Upper lobe of right lung (tissue), 1 donor: ENCODE data around the gene FLII. TPM values are rescaled to one million over a fixed set of nuclear protein-coding genes. Genes with fewer than 3 reads are reported as not detected.
A peak's percentile ranks its signal among the peaks of the same experiment; 100 is the strongest.

Experiments used
- ATAC-seq: fragments of 200-7000 bp; cut with Tn5 transposase; one replicate; pipeline ENCODE4 v1.9.1; 2020; ENCODE audit warnings: mild to moderate bottlenecking, moderate library complexity
- DNase-seq: peaks from one replicate; pipeline ENCODE4 v3.0.0-alpha.2; 2020
- H3K27ac ChIP-seq: fragments of 200-600 bp; one replicate; pipeline ENCODE4 v1.8.0; 2022
- H3K27me3 ChIP-seq: fragments of 200-600 bp; one replicate; pipeline ENCODE4 v1.8.0; 2022; ENCODE audit warnings: mild to moderate bottlenecking
- H3K36me3 ChIP-seq: fragments of 200-600 bp; one replicate; pipeline ENCODE4 v1.8.0; 2022
- H3K4me1 ChIP-seq: fragments of 200-600 bp; one replicate; pipeline ENCODE4 v1.8.0; 2022
- H3K4me3 ChIP-seq: fragments of 200-600 bp; one replicate; pipeline ENCODE4 v1.8.0; 2022; ENCODE audit warnings: mild to moderate bottlenecking
- H3K9me3 ChIP-seq: fragments of 200-600 bp; one replicate; pipeline ENCODE4 v1.8.0; 2022
- intact Hi-C: fragments of 100-400 bp; cut with DNase I; formaldehyde crosslinking; loops from one replicate; pipeline ENCODE4 v1.11.0; 2022
- total RNA-seq: library from RNA; stranded (reverse); fragmentation: NEBNext Ultra II Directional; extraction: Animal tissue kit (Norgen Biotek cat#: 25700); gene quantifications from one replicate; pipeline ENCODE4 v1.2.1, GENCODE V29; 2021
- TF ChIP-seq, protein P1 (sequence below): fragments of 200-600 bp; IDR thresholded peaks from one replicate; pipeline ENCODE4 v1.8.0; 2022; ENCODE audit warnings: antibody characterized with exemption
- donor health status: DM: no; HTN: yes; CAD: no; lungs with severe emphysema.

The FLII gene
- total RNA-seq, 1 donor from 2014 or later: 295 TPM

DNA sequence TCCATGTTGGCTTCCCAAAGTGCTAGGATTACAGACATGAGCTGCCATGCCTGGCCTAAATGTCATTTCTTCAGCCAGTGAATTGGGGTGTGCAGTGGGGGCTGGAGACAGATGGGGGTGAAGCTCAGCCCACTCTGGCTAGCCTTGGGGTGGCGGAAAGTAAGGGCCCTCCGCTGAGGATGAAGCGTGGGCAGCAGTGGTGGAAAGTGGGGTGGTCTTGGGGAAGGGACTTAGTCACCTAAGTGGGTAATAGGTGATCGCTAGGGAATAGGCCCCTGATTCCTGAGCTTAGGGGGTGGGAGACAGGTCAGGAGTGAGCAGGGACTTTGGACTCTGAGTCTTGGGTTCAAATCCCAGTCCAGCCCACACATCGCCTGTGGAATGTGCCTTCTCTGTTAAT lies 30.9 kb downstream of the FLII start:
- H3K27me3 ChIP-seq: no peaks in the 10 kb centered on the region
- TF ChIP-seq, protein P1, sequence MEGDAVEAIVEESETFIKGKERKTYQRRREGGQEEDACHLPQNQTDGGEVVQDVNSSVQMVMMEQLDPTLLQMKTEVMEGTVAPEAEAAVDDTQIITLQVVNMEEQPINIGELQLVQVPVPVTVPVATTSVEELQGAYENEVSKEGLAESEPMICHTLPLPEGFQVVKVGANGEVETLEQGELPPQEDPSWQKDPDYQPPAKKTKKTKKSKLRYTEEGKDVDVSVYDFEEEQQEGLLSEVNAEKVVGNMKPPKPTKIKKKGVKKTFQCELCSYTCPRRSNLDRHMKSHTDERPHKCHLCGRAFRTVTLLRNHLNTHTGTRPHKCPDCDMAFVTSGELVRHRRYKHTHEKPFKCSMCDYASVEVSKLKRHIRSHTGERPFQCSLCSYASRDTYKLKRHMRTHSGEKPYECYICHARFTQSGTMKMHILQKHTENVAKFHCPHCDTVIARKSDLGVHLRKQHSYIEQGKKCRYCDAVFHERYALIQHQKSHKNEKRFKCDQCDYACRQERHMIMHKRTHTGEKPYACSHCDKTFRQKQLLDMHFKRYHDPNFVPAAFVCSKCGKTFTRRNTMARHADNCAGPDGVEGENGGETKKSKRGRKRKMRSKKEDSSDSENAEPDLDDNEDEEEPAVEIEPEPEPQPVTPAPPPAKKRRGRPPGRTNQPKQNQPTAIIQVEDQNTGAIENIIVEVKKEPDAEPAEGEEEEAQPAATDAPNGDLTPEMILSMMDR: no peak
- H3K27ac ChIP-seq: no peak overlapping the region
- H3K36me3 ChIP-seq: no peaks in the 10 kb centered on the region
- peaks cover 12% of the 10 kb centered on the region for H3K4me1 ChIP-seq
- DNase-seq (no peak), ATAC-seq (no peak)
- no peaks in the 10 kb centered on the region for H3K9me3 ChIP-seq
- intact Hi-C loops: no loop called here
- no peak overlapping the region for H3K4me3 ChIP-seq

DNA sequence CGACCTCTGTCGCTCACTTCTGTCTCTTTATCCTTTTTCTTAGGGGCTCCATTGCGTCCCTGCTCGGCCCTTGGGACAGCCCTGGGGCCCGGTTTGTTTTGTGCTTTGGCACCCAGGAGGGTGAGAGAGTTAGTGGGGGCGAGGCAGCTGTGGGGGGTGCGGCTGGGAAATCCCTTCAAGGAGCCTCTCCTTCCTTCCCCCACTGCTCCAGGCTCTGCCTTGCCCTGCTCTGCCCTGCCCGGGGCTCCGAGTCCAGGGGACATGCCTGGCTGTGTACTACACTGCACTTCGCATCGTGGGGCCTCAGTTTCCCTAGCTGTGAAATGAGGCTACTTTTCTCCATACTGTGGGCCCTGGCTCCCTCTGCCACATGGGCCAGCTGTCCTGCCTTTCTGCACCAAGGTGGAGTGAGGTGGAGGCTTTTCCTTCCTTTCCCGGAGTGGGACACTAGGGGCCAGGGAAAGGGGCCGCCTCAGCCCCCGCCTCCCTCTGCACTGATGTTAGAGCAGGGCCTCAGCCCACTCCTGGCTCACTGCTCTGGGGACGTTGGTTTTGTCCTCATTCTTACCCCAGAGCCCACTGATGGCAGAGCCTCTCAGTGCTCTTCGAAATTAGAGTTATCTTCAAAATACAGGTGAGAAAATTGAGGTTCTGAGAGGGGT lies 32.1 kb downstream of the FLII start:
- no peaks in the 10 kb centered on the region for H3K36me3 ChIP-seq
- peak overlapping the region; percentile 61 for H3K4me3 ChIP-seq
- H3K27me3 ChIP-seq: no peaks in the 10 kb centered on the region
- intact Hi-C loops: no loop called here
- ATAC-seq (no peak), DNase-seq (no peak)
- TF ChIP-seq, protein P1: no peak
- peaks cover 12% of the 10 kb centered on the region for H3K4me1 ChIP-seq
- no peaks in the 10 kb centered on the region for H3K9me3 ChIP-seq
- H3K27ac ChIP-seq: no peak overlapping the region

DNA sequence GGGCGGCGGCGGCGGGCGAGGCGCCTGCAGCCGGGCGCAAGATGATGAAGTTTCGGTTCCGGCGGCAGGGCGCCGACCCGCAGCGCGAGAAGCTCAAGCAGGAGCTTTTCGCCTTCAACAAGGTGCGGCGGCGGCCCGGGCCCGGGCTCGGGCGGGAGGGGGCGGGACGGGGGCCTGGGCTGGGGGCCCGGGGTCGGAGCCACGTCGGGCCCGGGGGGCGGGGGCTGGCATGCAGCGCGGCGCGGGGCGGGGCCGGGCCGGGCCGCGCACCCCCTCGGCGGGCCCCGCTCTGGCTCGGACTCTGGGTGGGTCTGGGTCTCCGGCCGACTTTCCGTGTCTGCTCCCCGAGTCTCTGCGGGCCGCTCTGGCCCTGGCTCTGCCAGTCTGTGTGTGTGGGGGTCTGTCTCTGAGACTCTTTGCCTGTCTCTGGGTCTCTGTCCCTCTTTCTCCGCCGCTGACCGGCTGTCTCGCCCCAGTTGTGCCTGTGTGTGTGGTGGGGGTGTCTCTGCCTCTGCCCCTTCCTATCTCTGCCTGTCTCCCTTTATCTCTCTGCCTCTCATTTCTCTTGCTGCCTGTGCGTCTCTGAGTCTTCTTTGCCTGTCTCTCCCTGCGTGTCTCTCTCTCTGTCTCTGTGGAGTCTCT lies 32.8 kb downstream of the FLII start:
- no peaks in the 10 kb centered on the region for H3K27me3 ChIP-seq
- no peaks in the 10 kb centered on the region for H3K9me3 ChIP-seq
- H3K36me3 ChIP-seq: no peaks in the 10 kb centered on the region
- ATAC-seq (peak; percentile 5), DNase-seq (peak; percentile 72)
- no peak overlapping the region for H3K27ac ChIP-seq
- H3K4me1 ChIP-seq: peaks cover 12% of the 10 kb centered on the region
- intact Hi-C loops: no loop called here
- H3K4me3 ChIP-seq: peak overlapping the region; percentile 61
- TF ChIP-seq, protein P1: no peak

DNA sequence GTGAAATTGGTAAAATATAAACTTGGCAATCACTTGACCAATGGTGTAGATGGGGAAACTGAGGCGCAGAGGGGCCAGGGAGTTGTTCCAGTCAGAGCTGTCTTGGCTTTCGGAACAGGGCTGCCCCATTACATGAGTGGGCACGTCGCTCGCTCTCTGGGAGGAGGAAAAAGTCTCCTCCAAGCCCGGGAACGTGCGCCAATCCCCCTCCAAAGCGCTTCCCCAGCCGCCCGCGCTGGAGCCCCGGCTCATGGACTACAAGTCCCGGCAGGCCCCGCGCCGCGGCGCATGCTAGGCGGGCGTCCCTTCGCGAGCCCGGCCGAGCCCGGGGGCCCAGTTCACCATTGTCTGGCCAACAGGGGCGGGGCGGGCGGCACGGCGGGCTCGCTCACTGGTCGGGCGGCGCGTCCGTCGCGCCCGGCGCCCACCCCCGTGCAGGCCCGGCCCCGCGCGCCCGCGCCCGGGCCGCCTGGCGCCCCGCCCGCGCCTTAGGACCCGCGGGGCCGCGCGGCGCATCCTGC lies 33.4 kb downstream of the FLII start, which contains the start of gene LLGL1:
Gene LLGL1, plus strand, starts transcription at position 515 of the 521 bp plus-strand sequence. CDS start 48 bp downstream, outside the sequence.
- TF ChIP-seq, protein P1: no peak
- Histone ChIP-seq H3K27ac (peak within 1 kb of the TSS; percentile 30), H3K9me3 (no peaks in the 10 kb centered on the region), H3K36me3 (no peaks in the 10 kb centered on the region), H3K27me3 (no peaks in the 10 kb centered on the region), H3K4me3 (peak within 1 kb of the TSS; percentile 61), H3K4me1 (peaks cover 12% of the 10 kb centered on the region)
- intact Hi-C loops: no loop called here
- ATAC-seq (peak; percentile 98), DNase-seq (peak; percentile 99)

DNA sequence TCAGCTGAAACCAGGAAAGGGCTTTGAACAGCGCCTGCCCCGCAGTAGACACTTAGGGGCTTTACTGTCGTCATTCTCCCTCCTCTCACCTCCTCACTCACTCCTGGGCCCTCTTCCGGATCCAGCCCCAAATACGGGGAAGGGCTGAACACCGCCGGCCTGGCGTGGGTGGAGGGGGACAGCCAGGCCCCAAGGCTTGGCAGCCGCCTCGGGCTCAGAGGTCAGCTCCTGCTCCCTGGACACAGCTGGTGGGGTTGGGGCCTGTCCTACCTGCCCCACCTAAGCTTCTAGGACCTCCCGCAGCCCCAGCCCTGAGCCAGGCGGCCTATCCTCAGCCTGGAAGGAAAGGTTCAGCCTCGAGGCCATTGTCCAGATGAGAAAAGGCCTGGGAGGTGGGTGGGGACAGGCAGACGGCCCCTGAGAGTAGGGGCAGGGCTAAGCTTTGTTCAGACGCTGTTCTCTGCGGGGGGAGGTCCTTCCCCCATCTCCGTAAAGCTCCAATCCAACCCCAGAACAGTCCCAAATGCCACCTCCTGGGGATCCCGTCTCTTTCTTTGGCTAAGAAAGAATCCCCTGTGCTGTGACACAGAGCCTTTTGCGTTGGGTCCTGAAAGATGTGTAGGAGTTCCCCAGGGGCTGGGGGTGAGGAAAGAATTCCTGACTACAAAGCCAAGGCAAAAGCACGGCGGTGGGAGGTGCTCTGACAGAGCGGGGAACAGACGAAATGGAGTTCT lies 34.0 kb downstream of the FLII start:
- TF ChIP-seq, protein P1: no peak
- Histone ChIP-seq H3K4me1 (peaks cover 12% of the 10 kb centered on the region), H3K27me3 (no peaks in the 10 kb centered on the region), H3K36me3 (no peaks in the 10 kb centered on the region), H3K4me3 (peak overlapping the region; percentile 39), H3K27ac (peak overlapping the region; percentile 30), H3K9me3 (no peaks in the 10 kb centered on the region)
- intact Hi-C loops: no loop called here
- DNase-seq (no peak), ATAC-seq (no peak)
